Measurements from ENCODE around the gene LIPE.

The LIPE gene

GRCh38 chr19:42423462-42424344 lies 3.5 kb downstream of the LIPE start:
- Histone ChIP-seq H3K9me3 (ENCODE audit: low read length) (no peaks in the 10 kb centered on the region), H3K79me2 (ENCODE audit: insufficient read depth, low read length) (no peaks in the 10 kb centered on the region), H4K20me1 (ENCODE audit: insufficient read depth, low read length) (no peaks in the 10 kb centered on the region), H3K27ac (ENCODE audit: low read depth, low read length, poor library complexity, severe bottlenecking) (peak overlapping the region; percentile 83), H2AFZ (ENCODE audit: low read length) (no peak overlapping the region), H3K4me2 (ENCODE audit: low read length) (peak overlapping the region; percentile 79), H3K4me3 (ENCODE audit: low read depth, low read length, poor library complexity, severe bottlenecking) (peak overlapping the region; percentile 73), H3K4me1 (ENCODE audit: insufficient read depth, low read length, severe bottlenecking) (peaks cover 33% of the 10 kb centered on the region), H3K27me3 (ENCODE audit: insufficient read depth, low read length) (no peaks in the 10 kb centered on the region), H3K36me3 (ENCODE audit: insufficient read depth, low read length) (no peaks in the 10 kb centered on the region; the same call in 1 of the 2 replicates), H3F3A (ENCODE audit: insufficient read depth, low read length) (no peaks in the 10 kb centered on the region), H3K9me2 (ENCODE audit: low read depth, low read length) (no peaks in the 10 kb centered on the region), H3K9ac (ENCODE audit: low read length) (peak overlapping the region; percentile 80)
- TF ChIP-seq, protein P1, sequence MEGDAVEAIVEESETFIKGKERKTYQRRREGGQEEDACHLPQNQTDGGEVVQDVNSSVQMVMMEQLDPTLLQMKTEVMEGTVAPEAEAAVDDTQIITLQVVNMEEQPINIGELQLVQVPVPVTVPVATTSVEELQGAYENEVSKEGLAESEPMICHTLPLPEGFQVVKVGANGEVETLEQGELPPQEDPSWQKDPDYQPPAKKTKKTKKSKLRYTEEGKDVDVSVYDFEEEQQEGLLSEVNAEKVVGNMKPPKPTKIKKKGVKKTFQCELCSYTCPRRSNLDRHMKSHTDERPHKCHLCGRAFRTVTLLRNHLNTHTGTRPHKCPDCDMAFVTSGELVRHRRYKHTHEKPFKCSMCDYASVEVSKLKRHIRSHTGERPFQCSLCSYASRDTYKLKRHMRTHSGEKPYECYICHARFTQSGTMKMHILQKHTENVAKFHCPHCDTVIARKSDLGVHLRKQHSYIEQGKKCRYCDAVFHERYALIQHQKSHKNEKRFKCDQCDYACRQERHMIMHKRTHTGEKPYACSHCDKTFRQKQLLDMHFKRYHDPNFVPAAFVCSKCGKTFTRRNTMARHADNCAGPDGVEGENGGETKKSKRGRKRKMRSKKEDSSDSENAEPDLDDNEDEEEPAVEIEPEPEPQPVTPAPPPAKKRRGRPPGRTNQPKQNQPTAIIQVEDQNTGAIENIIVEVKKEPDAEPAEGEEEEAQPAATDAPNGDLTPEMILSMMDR (IDR thresholded peaks at IDR 0.05; ENCODE audit: low read length), result no peak
- TF ChIP-seq EZH2 (IDR thresholded peaks at IDR 0.05; ENCODE audit: borderline replicate concordance, low read length), result no peak

DNA sequence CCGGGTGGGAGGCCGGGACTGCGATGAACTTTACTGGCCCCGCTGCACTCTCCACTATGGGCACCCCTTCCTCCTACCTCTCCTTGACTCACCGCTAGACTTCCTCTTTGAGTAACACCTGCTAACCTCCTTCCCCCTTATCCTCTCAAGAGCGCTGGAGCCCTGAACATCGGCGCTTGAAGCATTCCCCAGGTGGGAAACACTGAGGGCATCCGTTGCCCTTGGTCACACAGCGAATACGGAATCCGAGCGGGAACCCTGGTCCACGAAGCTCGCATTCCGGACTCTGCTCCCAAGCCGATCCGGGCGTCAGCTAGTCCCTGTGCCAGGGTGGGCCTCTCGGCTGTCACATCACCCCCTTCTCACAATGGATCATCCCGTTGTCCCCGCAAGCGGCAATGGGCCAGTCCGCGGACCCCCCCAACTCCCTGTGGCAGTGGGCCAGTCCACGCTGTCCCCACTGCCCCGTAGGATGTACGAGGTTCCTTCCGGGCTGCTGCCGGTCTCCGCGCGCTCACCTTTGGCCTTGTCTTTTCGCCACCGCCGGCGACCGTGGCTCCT lies 4.2 kb downstream of the LIPE start:
- peak overlapping the region; percentile 73 for H3K4me3 ChIP-seq (ENCODE audit: low read depth, low read length, poor library complexity, severe bottlenecking)
- no peaks in the 10 kb centered on the region for H3K9me2 ChIP-seq (ENCODE audit: low read depth, low read length)
- TF ChIP-seq, protein P1 (IDR thresholded peaks at IDR 0.05; ENCODE audit: low read length), result 0 out of 2 replicates have a peak, but pooled peaks have one; percentile 7
- no peak for TF ChIP-seq EZH2 (IDR thresholded peaks at IDR 0.05; ENCODE audit: borderline replicate concordance, low read length)
- no peak overlapping the region for H2AFZ ChIP-seq (ENCODE audit: low read length)
- H4K20me1 ChIP-seq (ENCODE audit: insufficient read depth, low read length), result no peaks in the 10 kb centered on the region
- peak overlapping the region; percentile 80 for H3K9ac ChIP-seq (ENCODE audit: low read length)
- H3F3A ChIP-seq (ENCODE audit: insufficient read depth, low read length), result no peaks in the 10 kb centered on the region
- peak overlapping the region; percentile 79 for H3K4me2 ChIP-seq (ENCODE audit: low read length)
- H3K36me3 ChIP-seq (ENCODE audit: insufficient read depth, low read length), result peaks cover 5% of the 10 kb centered on the region; the same call in 1 of the 2 replicates
- peak overlapping the region; percentile 83 for H3K27ac ChIP-seq (ENCODE audit: low read depth, low read length, poor library complexity, severe bottlenecking)
- no peaks in the 10 kb centered on the region for H3K9me3 ChIP-seq (ENCODE audit: low read length)
- H3K4me1 ChIP-seq (ENCODE audit: insufficient read depth, low read length, severe bottlenecking), result peaks cover 33% of the 10 kb centered on the region
- H3K27me3 ChIP-seq (ENCODE audit: insufficient read depth, low read length), result no peaks in the 10 kb centered on the region
- H3K79me2 ChIP-seq (ENCODE audit: insufficient read depth, low read length), result no peaks in the 10 kb centered on the region

- no peaks in the 10 kb centered on the region for H3F3A ChIP-seq (ENCODE audit: insufficient read depth, low read length)
- no peak for TF ChIP-seq EZH2 (IDR thresholded peaks at IDR 0.05; ENCODE audit: borderline replicate concordance, low read length)
- TF ChIP-seq, protein P1 (IDR thresholded peaks at IDR 0.05; ENCODE audit: low read length), result no peak
- H2AFZ ChIP-seq (ENCODE audit: low read length), result no peak overlapping the region
- H3K27me3 ChIP-seq (ENCODE audit: insufficient read depth, low read length), result no peaks in the 10 kb centered on the region
- H3K9me2 ChIP-seq (ENCODE audit: low read depth, low read length), result no peaks in the 10 kb centered on the region
- H3K9me3 ChIP-seq (ENCODE audit: low read length), result no peaks in the 10 kb centered on the region
- peak overlapping the region; percentile 80 for H3K9ac ChIP-seq (ENCODE audit: low read length)
- H3K79me2 ChIP-seq (ENCODE audit: insufficient read depth, low read length), result no peaks in the 10 kb centered on the region
- peak overlapping the region; percentile 83 for H3K27ac ChIP-seq (ENCODE audit: low read depth, low read length, poor library complexity, severe bottlenecking)
- peaks cover 6% of the 10 kb centered on the region; the same call in 1 of the 2 replicates for H3K36me3 ChIP-seq (ENCODE audit: insufficient read depth, low read length)
- H3K4me3 ChIP-seq (ENCODE audit: low read depth, low read length, poor library complexity, severe bottlenecking), result peak overlapping the region; percentile 73
- H4K20me1 ChIP-seq (ENCODE audit: insufficient read depth, low read length), result no peaks in the 10 kb centered on the region
- H3K4me1 ChIP-seq (ENCODE audit: insufficient read depth, low read length, severe bottlenecking), result peaks cover 33% of the 10 kb centered on the region
- H3K4me2 ChIP-seq (ENCODE audit: low read length), result peak overlapping the region; percentile 79
Measured at GRCh38 chr19:42422092-42422900, 4.9 kb downstream of the LIPE start.

Data from OCI-LY1 (cell line).